Measurements from ENCODE around the gene RPL36A. TPM values are rescaled to one million over a fixed set of nuclear protein-coding genes. Genes with fewer than 3 reads are reported as not detected.

RPL36A gene
- total and polyA plus RNA-seq, 9 of the 15 experiments (the other 6 are each of a cell fraction or from before 2014, with no cell fraction given), result 412 to 4,539 (median 3,209) TPM

- TF ChIP-seq, protein P1, sequence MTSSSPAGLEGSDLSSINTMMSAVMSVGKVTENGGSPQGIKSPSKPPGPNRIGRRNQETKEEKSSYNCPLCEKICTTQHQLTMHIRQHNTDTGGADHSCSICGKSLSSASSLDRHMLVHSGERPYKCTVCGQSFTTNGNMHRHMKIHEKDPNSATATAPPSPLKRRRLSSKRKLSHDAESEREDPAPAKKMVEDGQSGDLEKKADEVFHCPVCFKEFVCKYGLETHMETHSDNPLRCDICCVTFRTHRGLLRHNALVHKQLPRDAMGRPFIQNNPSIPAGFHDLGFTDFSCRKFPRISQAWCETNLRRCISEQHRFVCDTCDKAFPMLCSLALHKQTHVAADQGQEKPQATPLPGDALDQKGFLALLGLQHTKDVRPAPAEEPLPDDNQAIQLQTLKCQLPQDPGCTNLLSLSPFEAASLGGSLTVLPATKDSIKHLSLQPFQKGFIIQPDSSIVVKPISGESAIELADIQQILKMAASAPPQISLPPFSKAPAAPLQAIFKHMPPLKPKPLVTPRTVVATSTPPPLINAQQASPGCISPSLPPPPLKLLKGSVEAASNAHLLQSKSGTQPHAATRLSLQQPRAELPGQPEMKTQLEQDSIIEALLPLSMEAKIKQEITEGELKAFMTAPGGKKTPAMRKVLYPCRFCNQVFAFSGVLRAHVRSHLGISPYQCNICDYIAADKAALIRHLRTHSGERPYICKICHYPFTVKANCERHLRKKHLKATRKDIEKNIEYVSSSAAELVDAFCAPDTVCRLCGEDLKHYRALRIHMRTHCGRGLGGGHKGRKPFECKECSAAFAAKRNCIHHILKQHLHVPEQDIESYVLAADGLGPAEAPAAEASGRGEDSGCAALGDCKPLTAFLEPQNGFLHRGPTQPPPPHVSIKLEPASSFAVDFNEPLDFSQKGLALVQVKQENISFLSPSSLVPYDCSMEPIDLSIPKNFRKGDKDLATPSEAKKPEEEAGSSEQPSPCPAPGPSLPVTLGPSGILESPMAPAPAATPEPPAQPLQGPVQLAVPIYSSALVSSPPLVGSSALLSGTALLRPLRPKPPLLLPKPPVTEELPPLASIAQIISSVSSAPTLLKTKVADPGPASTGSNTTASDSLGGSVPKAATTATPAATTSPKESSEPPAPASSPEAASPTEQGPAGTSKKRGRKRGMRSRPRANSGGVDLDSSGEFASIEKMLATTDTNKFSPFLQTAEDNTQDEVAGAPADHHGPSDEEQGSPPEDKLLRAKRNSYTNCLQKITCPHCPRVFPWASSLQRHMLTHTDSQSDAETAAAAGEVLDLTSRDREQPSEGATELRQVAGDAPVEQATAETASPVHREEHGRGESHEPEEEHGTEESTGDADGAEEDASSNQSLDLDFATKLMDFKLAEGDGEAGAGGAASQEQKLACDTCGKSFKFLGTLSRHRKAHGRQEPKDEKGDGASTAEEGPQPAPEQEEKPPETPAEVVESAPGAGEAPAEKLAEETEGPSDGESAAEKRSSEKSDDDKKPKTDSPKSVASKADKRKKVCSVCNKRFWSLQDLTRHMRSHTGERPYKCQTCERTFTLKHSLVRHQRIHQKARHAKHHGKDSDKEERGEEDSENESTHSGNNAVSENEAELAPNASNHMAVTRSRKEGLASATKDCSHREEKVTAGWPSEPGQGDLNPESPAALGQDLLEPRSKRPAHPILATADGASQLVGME (CRISPR knock-in tag; IDR thresholded peaks at IDR 0.05), result no peak
- TF ChIP-seq RAD21 (CRISPR knock-in tag; conservative IDR thresholded peaks at IDR 0.05 in 1 of 2, IDR thresholded peaks at IDR 0.05 in 1 of 2) (no peak), BMI1 (IDR thresholded peaks at IDR 0.05; ENCODE audit: low read length) (no peak), ZNF830 (CRISPR knock-in tag; IDR thresholded peaks at IDR 0.05) (no peak), IRF2 (CRISPR knock-in tag; IDR thresholded peaks at IDR 0.05) (no peak), CCAR2 (IDR thresholded peaks at IDR 0.05; ENCODE audit: low read depth, low read length) (no peak), U2AF1 (optimal IDR thresholded peaks at IDR 0.05; ENCODE audit: low read depth, low read length) (no peak), HMG20A (CRISPR knock-in tag; conservative IDR thresholded peaks at IDR 0.05) (no peak), NR1H2 (CRISPR knock-in tag; IDR thresholded peaks at IDR 0.05) (no peak), PTBP1 (IDR thresholded peaks at IDR 0.05; ENCODE audit: low read depth, low read length) (no peak), DDX20 (tag; IDR thresholded peaks at IDR 0.05; ENCODE audit: low read depth) (no peak), HEY1 (CRISPR knock-in tag; IDR thresholded peaks at IDR 0.05; ENCODE audit: borderline replicate concordance) (no peak), MYBL2 (IDR thresholded peaks at IDR 0.05; ENCODE audit: low read depth) (no peak; the same call in 1 of the 2 replicates), MYBL2 (CRISPR knock-in tag; IDR thresholded peaks at IDR 0.05; ENCODE audit: borderline replicate concordance) (no peak), HMGN3 (IDR thresholded peaks at IDR 0.05; ENCODE audit: borderline replicate concordance, extremely low read depth, insufficient read length, low read depth, low read length) (peak; percentile 60), MXI1 (IDR thresholded peaks at IDR 0.05; ENCODE audit: low read depth, low read length) (no peak), HDAC3 (IDR thresholded peaks at IDR 0.05; ENCODE audit: borderline replicate concordance, partially characterized antibody) (no peak), ARID1B (IDR thresholded peaks at IDR 0.05) (no peak; the same call in 1 of the 2 replicates), ETV5 (CRISPR knock-in tag; IDR thresholded peaks at IDR 0.05; ENCODE audit: low read depth) (no peak; the same call in 1 of the 2 replicates), NFE2 (IDR thresholded peaks at IDR 0.05; ENCODE audit: low read depth) (no peak), FOS (IDR thresholded peaks at IDR 0.05; ENCODE audit: extremely low read depth, insufficient read length) (no peak), L3MBTL2 (IDR thresholded peaks at IDR 0.05) (peak; percentile 93), SMARCC2 (IDR thresholded peaks at IDR 0.05; ENCODE audit: low read depth) (no peak)
- TF ChIP-seq, protein P2, sequence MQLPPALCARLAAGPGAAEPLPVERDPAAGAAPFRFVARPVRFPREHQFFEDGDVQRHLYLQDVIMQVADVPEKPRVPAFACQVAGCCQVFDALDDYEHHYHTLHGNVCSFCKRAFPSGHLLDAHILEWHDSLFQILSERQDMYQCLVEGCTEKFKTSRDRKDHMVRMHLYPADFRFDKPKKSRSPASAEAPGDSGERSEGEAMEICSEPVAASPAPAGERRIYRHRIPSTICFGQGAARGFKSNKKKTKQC (CRISPR knock-in tag; IDR thresholded peaks at IDR 0.05), result no peak
These were observed 42.2 kb upstream of the RPL36A start, which contains the start of gene TIMM8A (continued) for GRCh38 chrX:101348452-101349192.

Data from K562 (cell line).